K562 (cell line): Measurements from ENCODE around the gene SLC35A4. TPM values are rescaled to one million over a fixed set of nuclear protein-coding genes. Genes with fewer than 3 reads are reported as not detected.
A peak's percentile ranks its signal among the peaks of the same experiment; 100 is the strongest.

ENCODE experiments used
- ATAC-seq: fragments of 200-7000 bp; cut with Tn5 transposase; 3 replicates; pipeline ENCODE4 v1.9.1; 2020; ENCODE audit warnings: moderate library complexity
- BruUV-seq: library from RNA; stranded (reverse); fragments of 400-500 nt; replicated peaks from 2 replicates; lab custom pipeline; 2021; lab: Mats Ljungman, UMichigan
- CTCF ChIA-PET: fragments of 300-600 bp; formaldehyde crosslinking; extraction: SDS; loops from one replicate; lab custom pipeline; 2021; ENCODE audit warnings: low intra/inter-chr PET ratio; lab: Yijun Ruan, JAX
- POLR2A ChIA-PET: fragments of 300-600, 350-650 bp; sonication (Branson Sonifier 250); formaldehyde crosslinking; extraction: SDS; loops from one replicate; lab custom pipeline; 2021; ENCODE audit warnings: antibody characterized with exemption, inconsistent platforms; lab: Yijun Ruan, JAX
- DNase-seq, 4 experiments: peaks; one replicate each; pipeline versions ENCODE4 v3.0.0 to v3.0.0-alpha.2; 2011 to 2018; ENCODE audit warnings: low spot score in 3 of 4, mixed read lengths in 3 of 4; ENCODE audit errors: extremely low read depth in 1 of 4
- FAIRE-seq: peaks from 2 replicates; lab custom pipeline; 2011; peaks lifted over from hg19 to GRCh38; lab: Jason Lieb, UNC
- H2AFZ ChIP-seq: 2 replicates; pipeline ENCODE4 v1.6.0; 2011; ENCODE audit warnings: low read depth, low read length, control low read depth, inconsistent platforms
- H3K27ac ChIP-seq: fragments of 200-600 bp; 3 replicates; pipeline ENCODE4 v1.8.0; 2011; ENCODE audit warnings: low read depth, mild to moderate bottlenecking, control low read depth, inconsistent platforms, low read length, moderate library complexity, mixed read lengths; ENCODE audit errors: extremely low read depth
- H3K27me3 ChIP-seq, 2 experiments: fragments of 300-600 bp in 1 of 2; 2 replicates in 1 of 2; 3 replicates in 1 of 2; pipeline versions ENCODE4 v1.6.0 to v1.8.0; 2011; ENCODE audit warnings: inconsistent platforms in 2 of 2, low read length in 2 of 2, mild to moderate bottlenecking in 1 of 2, mixed read lengths in 1 of 2, moderate library complexity in 1 of 2; ENCODE audit not compliant: control insufficient read depth in 2 of 2, insufficient read depth in 2 of 2
- H3K36me3 ChIP-seq: fragments of 300-600 bp; 3 replicates; pipeline ENCODE4 v1.8.0; 2011; ENCODE audit warnings: mild to moderate bottlenecking, low read length, inconsistent platforms; ENCODE audit not compliant: control insufficient read depth, insufficient read depth
- H3K4me1 ChIP-seq, 2 experiments: fragments of 200-600 bp in 1 of 2; replicated peaks in 1 of 2; 2 replicates in 1 of 2; 3 replicates in 1 of 2; pipeline versions ENCODE4 v1.5.1 to v1.8.0; 2011; ENCODE audit warnings: inconsistent platforms in 2 of 2, low read length in 2 of 2, mild to moderate bottlenecking in 1 of 2, mixed read lengths in 1 of 2, moderate library complexity in 1 of 2; ENCODE audit not compliant: control insufficient read depth in 2 of 2, insufficient read depth in 2 of 2
- H3K4me2 ChIP-seq: 2 replicates; pipeline ENCODE4 v1.6.1; 2011; ENCODE audit warnings: low read length, control low read depth, inconsistent platforms, mixed read lengths; ENCODE audit not compliant: insufficient read depth
- H3K4me3 ChIP-seq: fragments of 200-600 bp; sonication (generic), shearing (Covaris generic); 2 replicates; pipeline ENCODE4 v1.5.1; 2016; ENCODE audit warnings: control low read depth, inconsistent platforms
- H3K79me2 ChIP-seq: fragments of 200-600 bp; 3 replicates; pipeline ENCODE4 v1.8.0; 2011; ENCODE audit warnings: low read length, inconsistent platforms; ENCODE audit not compliant: control insufficient read depth, insufficient read depth
- H3K9ac ChIP-seq, 2 experiments: 2 replicates each; pipeline versions ENCODE4 v1.6.0 to v1.6.1; 2011; ENCODE audit warnings: low read depth in 2 of 2, low read length in 2 of 2, control low read depth in 1 of 2, inconsistent platforms in 1 of 2, mild to moderate bottlenecking in 1 of 2, mixed read lengths in 1 of 2; ENCODE audit not compliant: insufficient read depth in 1 of 2
- H3K9me1 ChIP-seq: one replicate; pipeline ENCODE4 v1.6.0; 2011; ENCODE audit warnings: inconsistent platforms, mild to moderate bottlenecking, low read length, moderate library complexity; ENCODE audit not compliant: control insufficient read depth, insufficient read depth
- H3K9me3 ChIP-seq: replicated peaks from 2 replicates; pipeline ENCODE4 v1.5.1; 2011; ENCODE audit warnings: low read depth, low read length, inconsistent platforms; ENCODE audit not compliant: control insufficient read depth, insufficient read depth
- H4K20me1 ChIP-seq: replicated peaks from 2 replicates; pipeline ENCODE4 v1.6.1; 2011; ENCODE audit warnings: low read length, inconsistent platforms, mixed read lengths; ENCODE audit not compliant: control insufficient read depth, insufficient read depth
- JUN ChIP-seq, 2 experiments: sonication (generic) in 1 of 2; formaldehyde crosslinking in 1 of 2; IDR thresholded peaks; 2 replicates each; pipeline versions ENCODE4 v1.6.1 to v1.8.0; 2012 to 2022; ENCODE audit warnings: borderline replicate concordance in 2 of 2, mild to moderate bottlenecking in 2 of 2, improper control_type of control experiment in 1 of 2, low read depth in 1 of 2, low read length in 1 of 2, missing genetic modification reagents in 1 of 2
- KAT7 ChIP-seq: sonication (generic); formaldehyde crosslinking; IDR thresholded peaks from 2 replicates; pipeline ENCODE4 v1.8.0; 2022; ENCODE audit warnings: missing genetic modification reagents, mild to moderate bottlenecking, borderline replicate concordance
- KDM2B ChIP-seq: fragments of 250-450 bp; sonication (Bioruptor Pico); IDR thresholded peaks from 2 replicates; pipeline ENCODE4 v1.8.0; 2021; ENCODE audit warnings: mild to moderate bottlenecking, moderate library complexity
- NCOA2 ChIP-seq, 2 experiments: fragments of 450-650 bp; IDR thresholded peaks; 2 replicates each; pipeline ENCODE4 v1.6.1; 2018; ENCODE audit warnings: mild to moderate bottlenecking in 2 of 2, moderate library complexity in 1 of 2; ENCODE audit not compliant: partially characterized antibody in 2 of 2
- ZNF217 ChIP-seq: sonication (generic); formaldehyde crosslinking; IDR thresholded peaks from 2 replicates; pipeline ENCODE4 v1.8.0; 2022; ENCODE audit warnings: mild to moderate bottlenecking, missing genetic modification reagents
- ZNF57 ChIP-seq: fragments of 450-650 bp; formaldehyde crosslinking; IDR thresholded peaks from 2 replicates; pipeline ENCODE4 v1.4.0; 2020; ENCODE audit warnings: mild to moderate bottlenecking, moderate library complexity
- ZNF778 ChIP-seq: fragments of 450-650 bp; formaldehyde crosslinking; IDR thresholded peaks from 2 replicates; pipeline ENCODE4 v1.4.0; 2020; ENCODE audit warnings: mild to moderate bottlenecking, moderate library complexity
- WGBS: fragments of 100-300 bp; shearing (Covaris generic); methylation state at CpG from one replicate; pipeline ENCODE4 v1.1.6; 2016; ENCODE audit warnings: low coverage, mixed read lengths; ENCODE audit not compliant: insufficient coverage; ENCODE audit errors: missing lambda C conversion rate; 5-methylcytosine and 5-hydroxymethylcytosine counted together
- in situ Hi-C: fragments of 300-500 bp; cut with MboI; formaldehyde crosslinking; loops from 4 replicates; pipeline ENCODE4 v1.15.0; 2018; ENCODE audit warnings: inconsistent platforms, mixed read lengths
- intact Hi-C: fragments of 100-400 bp; cut with micrococcal nuclease; formaldehyde crosslinking; loops from 2 replicates; pipeline ENCODE4 v1.14.2; 2022
- polyA plus RNA-seq, 8 experiments: library from polyadenylated mRNA; depleted of rRNA in 4 of 8; stranded (reverse) in 5 of 8; unstranded in 3 of 8; fragments of >200 nt; fragmentation: Nextera tagmentation in 2 of 8; fragmentation: Illumina TruSeq in 1 of 8; extraction: Ambion mirVana in 2 of 8; extraction: Trizol in 1 of 8; gene quantifications; 2 replicates each; pipeline versions ENCODE4 v1.2.1 to v1.2.3, GENCODE V29; 2011 to 2014; ENCODE audit warnings: inconsistent platforms in 1 of 8, missing spikeins in 1 of 8
- total RNA-seq, 7 experiments: library from RNA; depleted of rRNA in 6 of 7; stranded (reverse); fragments of >200 nt in 6 of 7; fragmentation: Illumina TruSeq in 2 of 7; extraction: Trizol in 2 of 7; gene quantifications; 2 replicates each; pipeline versions ENCODE4 v1.2.1 to v1.2.3, GENCODE V29; 2011 to 2021; ENCODE audit warnings: low replicate concordance in 1 of 7
- TF ChIP-seq, protein P1 (sequence below): sonication (generic); formaldehyde crosslinking; IDR thresholded peaks from 2 replicates; pipeline ENCODE4 v1.8.1; 2023; ENCODE audit warnings: missing genetic modification reagents, mild to moderate bottlenecking, borderline replicate concordance
- TF ChIP-seq, protein P2 (sequence below): sonication (generic); formaldehyde crosslinking; IDR thresholded peaks from 2 replicates; pipeline ENCODE4 v1.8.1; 2023; ENCODE audit warnings: mild to moderate bottlenecking, missing genetic modification reagents
- TF ChIP-seq, protein P3 (sequence below): fragments of 250-450 bp; sonication (Bioruptor Pico); IDR thresholded peaks from 2 replicates; pipeline ENCODE4 v1.8.0; 2022; ENCODE audit warnings: inconsistent platforms
- TF ChIP-seq, protein P4 (sequence below): sonication (generic); formaldehyde crosslinking; IDR thresholded peaks from 2 replicates; pipeline ENCODE4 v1.8.1; 2023; ENCODE audit warnings: mild to moderate bottlenecking, missing genetic modification reagents

Gene SLC35A4
- total and polyA plus RNA-seq, 9 of the 15 experiments (the other 6 are each of a cell fraction or from before 2014, with no cell fraction given), result 21.8 to 171 (median 42.5) TPM

DNA sequence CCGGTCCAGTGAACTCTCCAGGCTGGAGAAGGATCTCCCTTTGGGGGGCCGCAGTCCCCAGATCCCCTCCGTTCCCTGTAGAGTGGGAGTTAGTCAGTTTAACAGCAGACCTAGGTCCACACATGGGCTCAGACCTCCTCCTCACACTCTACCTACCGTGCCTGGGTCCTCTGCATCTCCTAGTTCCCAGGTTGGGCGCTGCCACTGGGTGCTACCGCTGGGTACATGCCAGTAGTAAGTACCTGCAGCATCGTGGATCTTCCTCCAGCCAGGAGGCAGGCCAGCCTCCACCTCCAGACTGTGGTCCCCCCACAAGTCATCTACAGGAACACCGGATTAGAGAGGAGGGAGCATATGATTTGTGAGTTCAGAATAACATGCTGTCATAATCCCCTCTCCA is 1.0 kb upstream of the SLC35A4 start:
- peak overlapping the region; percentile 75 for H3K4me3 ChIP-seq
- H3K27ac ChIP-seq, result peak overlapping the region; percentile 98
- H3K9me1 ChIP-seq, result no peaks in the 10 kb centered on the region
- intact Hi-C loops (no loop called here), in situ Hi-C loops (loop anchor here (5.0 kb wide), 1 partner anchor 154 kb away; no protein-coding TSS in a partner anchor)
- H3K4me2 ChIP-seq, result peak overlapping the region; percentile 99
- H2AFZ ChIP-seq, result peak overlapping the region; percentile 94
- H4K20me1 ChIP-seq, result no peaks in the 10 kb centered on the region
- TSS peak; percentile 75 for BruUV-seq
- no peak for DNase-seq
- POLR2A ChIA-PET, result interaction anchor here (0.7 to 6.8 kb wide), 9 partner anchors 9 to 84 kb away, joined by 3 to 46 read pairs (median 3); partner anchors contain the start of genes EIF4EBP3, IK and NDUFA2
- CTCF ChIA-PET, result no interaction called here
- WGBS, result 43% methylated on average over 8 of the region's 8 CpGs
- peaks cover 42% of the 10 kb centered on the region for H3K36me3 ChIP-seq
- ATAC-seq, result no peak
- H3K4me1 ChIP-seq, result peaks cover 26 to 42% of the 10 kb centered on the region in 2 experiments
- H3K27me3 ChIP-seq, result no peaks in the 10 kb centered on the region
- FAIRE-seq, result peak; percentile 51
- H3K9ac ChIP-seq, result peak overlapping the region; percentile 93 to 100
- peaks cover 36% of the 10 kb centered on the region for H3K79me2 ChIP-seq
- H3K9me3 ChIP-seq, result no peaks in the 10 kb centered on the region
- TF ChIP-seq, protein P1, sequence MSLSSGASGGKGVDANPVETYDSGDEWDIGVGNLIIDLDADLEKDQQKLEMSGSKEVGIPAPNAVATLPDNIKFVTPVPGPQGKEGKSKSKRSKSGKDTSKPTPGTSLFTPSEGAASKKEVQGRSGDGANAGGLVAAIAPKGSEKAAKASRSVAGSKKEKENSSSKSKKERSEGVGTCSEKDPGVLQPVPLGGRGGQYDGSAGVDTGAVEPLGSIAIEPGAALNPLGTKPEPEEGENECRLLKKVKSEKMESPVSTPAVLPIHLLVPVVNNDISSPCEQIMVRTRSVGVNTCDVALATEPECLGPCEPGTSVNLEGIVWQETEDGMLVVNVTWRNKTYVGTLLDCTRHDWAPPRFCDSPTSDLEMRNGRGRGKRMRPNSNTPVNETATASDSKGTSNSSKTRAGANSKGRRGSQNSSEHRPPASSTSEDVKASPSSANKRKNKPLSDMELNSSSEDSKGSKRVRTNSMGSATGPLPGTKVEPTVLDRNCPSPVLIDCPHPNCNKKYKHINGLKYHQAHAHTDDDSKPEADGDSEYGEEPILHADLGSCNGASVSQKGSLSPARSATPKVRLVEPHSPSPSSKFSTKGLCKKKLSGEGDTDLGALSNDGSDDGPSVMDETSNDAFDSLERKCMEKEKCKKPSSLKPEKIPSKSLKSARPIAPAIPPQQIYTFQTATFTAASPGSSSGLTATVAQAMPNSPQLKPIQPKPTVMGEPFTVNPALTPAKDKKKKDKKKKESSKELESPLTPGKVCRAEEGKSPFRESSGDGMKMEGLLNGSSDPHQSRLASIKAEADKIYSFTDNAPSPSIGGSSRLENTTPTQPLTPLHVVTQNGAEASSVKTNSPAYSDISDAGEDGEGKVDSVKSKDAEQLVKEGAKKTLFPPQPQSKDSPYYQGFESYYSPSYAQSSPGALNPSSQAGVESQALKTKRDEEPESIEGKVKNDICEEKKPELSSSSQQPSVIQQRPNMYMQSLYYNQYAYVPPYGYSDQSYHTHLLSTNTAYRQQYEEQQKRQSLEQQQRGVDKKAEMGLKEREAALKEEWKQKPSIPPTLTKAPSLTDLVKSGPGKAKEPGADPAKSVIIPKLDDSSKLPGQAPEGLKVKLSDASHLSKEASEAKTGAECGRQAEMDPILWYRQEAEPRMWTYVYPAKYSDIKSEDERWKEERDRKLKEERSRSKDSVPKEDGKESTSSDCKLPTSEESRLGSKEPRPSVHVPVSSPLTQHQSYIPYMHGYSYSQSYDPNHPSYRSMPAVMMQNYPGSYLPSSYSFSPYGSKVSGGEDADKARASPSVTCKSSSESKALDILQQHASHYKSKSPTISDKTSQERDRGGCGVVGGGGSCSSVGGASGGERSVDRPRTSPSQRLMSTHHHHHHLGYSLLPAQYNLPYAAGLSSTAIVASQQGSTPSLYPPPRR (CRISPR knock-in tag), result no peak
- TF ChIP-seq JUN (IDR thresholded peaks at IDR 0.05; ENCODE audit: borderline replicate concordance, low read depth, low read length) (no peak), JUN (CRISPR knock-in tag; IDR thresholded peaks at IDR 0.05; ENCODE audit: borderline replicate concordance) (0 out of 2 replicates have a peak, but pooled peaks have one; percentile 24), NCOA2 (IDR thresholded peaks at IDR 0.05; ENCODE audit: partially characterized antibody in 2 of 2) (no peak), ZNF778 (CRISPR knock-in tag) (no peak), ZNF57 (CRISPR knock-in tag) (no peak), KAT7 (CRISPR knock-in tag) (peak; percentile 4; the same call in 1 of the 2 replicates), KDM2B (CRISPR knock-in tag) (0 out of 2 replicates have a peak, but pooled peaks have one; percentile 2), ZNF217 (CRISPR knock-in tag) (no peak)
- TF ChIP-seq, protein P2, sequence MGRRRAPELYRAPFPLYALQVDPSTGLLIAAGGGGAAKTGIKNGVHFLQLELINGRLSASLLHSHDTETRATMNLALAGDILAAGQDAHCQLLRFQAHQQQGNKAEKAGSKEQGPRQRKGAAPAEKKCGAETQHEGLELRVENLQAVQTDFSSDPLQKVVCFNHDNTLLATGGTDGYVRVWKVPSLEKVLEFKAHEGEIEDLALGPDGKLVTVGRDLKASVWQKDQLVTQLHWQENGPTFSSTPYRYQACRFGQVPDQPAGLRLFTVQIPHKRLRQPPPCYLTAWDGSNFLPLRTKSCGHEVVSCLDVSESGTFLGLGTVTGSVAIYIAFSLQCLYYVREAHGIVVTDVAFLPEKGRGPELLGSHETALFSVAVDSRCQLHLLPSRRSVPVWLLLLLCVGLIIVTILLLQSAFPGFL (CRISPR knock-in tag), result 0 out of 2 replicates have a peak, but pooled peaks have one; percentile 66
- TF ChIP-seq, protein P3, sequence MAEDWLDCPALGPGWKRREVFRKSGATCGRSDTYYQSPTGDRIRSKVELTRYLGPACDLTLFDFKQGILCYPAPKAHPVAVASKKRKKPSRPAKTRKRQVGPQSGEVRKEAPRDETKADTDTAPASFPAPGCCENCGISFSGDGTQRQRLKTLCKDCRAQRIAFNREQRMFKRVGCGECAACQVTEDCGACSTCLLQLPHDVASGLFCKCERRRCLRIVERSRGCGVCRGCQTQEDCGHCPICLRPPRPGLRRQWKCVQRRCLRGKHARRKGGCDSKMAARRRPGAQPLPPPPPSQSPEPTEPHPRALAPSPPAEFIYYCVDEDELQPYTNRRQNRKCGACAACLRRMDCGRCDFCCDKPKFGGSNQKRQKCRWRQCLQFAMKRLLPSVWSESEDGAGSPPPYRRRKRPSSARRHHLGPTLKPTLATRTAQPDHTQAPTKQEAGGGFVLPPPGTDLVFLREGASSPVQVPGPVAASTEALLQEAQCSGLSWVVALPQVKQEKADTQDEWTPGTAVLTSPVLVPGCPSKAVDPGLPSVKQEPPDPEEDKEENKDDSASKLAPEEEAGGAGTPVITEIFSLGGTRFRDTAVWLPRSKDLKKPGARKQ (CRISPR knock-in tag), result no peak
- TF ChIP-seq, protein P4, sequence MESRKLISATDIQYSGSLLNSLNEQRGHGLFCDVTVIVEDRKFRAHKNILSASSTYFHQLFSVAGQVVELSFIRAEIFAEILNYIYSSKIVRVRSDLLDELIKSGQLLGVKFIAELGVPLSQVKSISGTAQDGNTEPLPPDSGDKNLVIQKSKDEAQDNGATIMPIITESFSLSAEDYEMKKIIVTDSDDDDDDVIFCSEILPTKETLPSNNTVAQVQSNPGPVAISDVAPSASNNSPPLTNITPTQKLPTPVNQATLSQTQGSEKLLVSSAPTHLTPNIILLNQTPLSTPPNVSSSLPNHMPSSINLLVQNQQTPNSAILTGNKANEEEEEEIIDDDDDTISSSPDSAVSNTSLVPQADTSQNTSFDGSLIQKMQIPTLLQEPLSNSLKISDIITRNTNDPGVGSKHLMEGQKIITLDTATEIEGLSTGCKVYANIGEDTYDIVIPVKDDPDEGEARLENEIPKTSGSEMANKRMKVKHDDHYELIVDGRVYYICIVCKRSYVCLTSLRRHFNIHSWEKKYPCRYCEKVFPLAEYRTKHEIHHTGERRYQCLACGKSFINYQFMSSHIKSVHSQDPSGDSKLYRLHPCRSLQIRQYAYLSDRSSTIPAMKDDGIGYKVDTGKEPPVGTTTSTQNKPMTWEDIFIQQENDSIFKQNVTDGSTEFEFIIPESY, result 0 out of 2 replicates have a peak, but pooled peaks have one; percentile 11
